ENCODE results near the gene SYNE1.

Gene SYNE1

GRCh38 chr6:152420696-152421095 lies 216.5 kb downstream of the SYNE1 start:
- Mint-ChIP-seq H3K4me1 (ENCODE audit: low read depth) (no peaks in the 10 kb centered on the region), H3K27me3 (ENCODE audit: low read depth) (no peaks in the 10 kb centered on the region), H3K36me3 (ENCODE audit: low read depth) (no peaks in the 10 kb centered on the region), H3K4me3 (no peak overlapping the region), H3K27ac (no peak overlapping the region), H3K9me3 (no peaks in the 10 kb centered on the region)

GRCh38 chr6:152418551-152418950 lies 218.6 kb downstream of the SYNE1 start:
- no peaks in the 10 kb centered on the region for H3K4me1 Mint-ChIP-seq (ENCODE audit: low read depth)
- no peak overlapping the region for H3K4me3 Mint-ChIP-seq
- H3K27ac Mint-ChIP-seq = no peak overlapping the region
- H3K27me3 Mint-ChIP-seq (ENCODE audit: low read depth) = no peaks in the 10 kb centered on the region
- H3K9me3 Mint-ChIP-seq = no peaks in the 10 kb centered on the region
- no peaks in the 10 kb centered on the region for H3K36me3 Mint-ChIP-seq (ENCODE audit: low read depth)

GRCh38 chr6:152416652-152417051 lies 220.5 kb downstream of the SYNE1 start:
- no peaks in the 10 kb centered on the region for H3K36me3 Mint-ChIP-seq (ENCODE audit: low read depth)
- H3K4me1 Mint-ChIP-seq (ENCODE audit: low read depth) = no peaks in the 10 kb centered on the region
- H3K9me3 Mint-ChIP-seq = no peaks in the 10 kb centered on the region
- no peak overlapping the region for H3K27ac Mint-ChIP-seq
- H3K27me3 Mint-ChIP-seq (ENCODE audit: low read depth) = no peaks in the 10 kb centered on the region
- no peak overlapping the region for H3K4me3 Mint-ChIP-seq

- Mint-ChIP-seq H3K27ac (no peak overlapping the region), H3K4me1 (ENCODE audit: low read depth) (no peaks in the 10 kb centered on the region), H3K9me3 (no peaks in the 10 kb centered on the region)
Measured at GRCh38 chr6:152404936-152405595, 232.1 kb downstream of the SYNE1 start.

GRCh38 chr6:152404086-152404857 lies 232.9 kb downstream of the SYNE1 start:
- Mint-ChIP-seq H3K4me3 (no peak overlapping the region), H3K4me1 (ENCODE audit: low read depth) (no peaks in the 10 kb centered on the region), H3K27ac (no peak overlapping the region), H3K9me3 (no peaks in the 10 kb centered on the region), H3K36me3 (ENCODE audit: low read depth) (no peaks in the 10 kb centered on the region), H3K27me3 (ENCODE audit: low read depth) (no peaks in the 10 kb centered on the region)

More at GRCh38 chr6:152404936-152405595, 232.1 kb downstream of the SYNE1 start:
- no peaks in the 10 kb centered on the region for H3K36me3 Mint-ChIP-seq (ENCODE audit: low read depth)
- H3K4me3 Mint-ChIP-seq = no peak overlapping the region
- H3K27me3 Mint-ChIP-seq (ENCODE audit: low read depth) = no peaks in the 10 kb centered on the region

- Mint-ChIP-seq H3K27me3 (ENCODE audit: low read depth) (no peaks in the 10 kb centered on the region), H3K36me3 (ENCODE audit: low read depth) (no peaks in the 10 kb centered on the region), H3K4me3 (no peak overlapping the region), H3K27ac (no peak overlapping the region), H3K9me3 (no peaks in the 10 kb centered on the region), H3K4me1 (ENCODE audit: low read depth) (no peaks in the 10 kb centered on the region)
Measured at GRCh38 chr6:152402791-152403190, 234.4 kb downstream of the SYNE1 start.

GRCh38 chr6:152401978-152402377 lies 235.2 kb downstream of the SYNE1 start:
- no peaks in the 10 kb centered on the region for H3K9me3 Mint-ChIP-seq
- no peaks in the 10 kb centered on the region for H3K4me1 Mint-ChIP-seq (ENCODE audit: low read depth)
- H3K36me3 Mint-ChIP-seq (ENCODE audit: low read depth) = no peaks in the 10 kb centered on the region
- H3K27ac Mint-ChIP-seq = no peak overlapping the region
- H3K4me3 Mint-ChIP-seq = no peak overlapping the region
- no peaks in the 10 kb centered on the region for H3K27me3 Mint-ChIP-seq (ENCODE audit: low read depth)

- Mint-ChIP-seq H3K36me3 (ENCODE audit: low read depth) (no peaks in the 10 kb centered on the region), H3K9me3 (no peaks in the 10 kb centered on the region), H3K4me3 (no peak overlapping the region), H3K27me3 (ENCODE audit: low read depth) (no peaks in the 10 kb centered on the region), H3K4me1 (ENCODE audit: low read depth) (no peaks in the 10 kb centered on the region), H3K27ac (no peak overlapping the region)
Measured at GRCh38 chr6:152399399-152399798, 237.8 kb downstream of the SYNE1 start.

- H3K27me3 Mint-ChIP-seq (ENCODE audit: low read depth) = no peaks in the 10 kb centered on the region
- no peak overlapping the region for H3K4me3 Mint-ChIP-seq
- no peak overlapping the region for H3K27ac Mint-ChIP-seq
- H3K9me3 Mint-ChIP-seq = no peaks in the 10 kb centered on the region
- H3K36me3 Mint-ChIP-seq (ENCODE audit: low read depth) = no peaks in the 10 kb centered on the region
- H3K4me1 Mint-ChIP-seq (ENCODE audit: low read depth) = no peaks in the 10 kb centered on the region
Measured at GRCh38 chr6:152398993-152399392, 238.2 kb downstream of the SYNE1 start.

- no peaks in the 10 kb centered on the region for H3K36me3 Mint-ChIP-seq (ENCODE audit: low read depth)
- no peaks in the 10 kb centered on the region for H3K4me1 Mint-ChIP-seq (ENCODE audit: low read depth)
- no peaks in the 10 kb centered on the region for H3K9me3 Mint-ChIP-seq
- no peaks in the 10 kb centered on the region for H3K27me3 Mint-ChIP-seq (ENCODE audit: low read depth)
- no peak overlapping the region for H3K27ac Mint-ChIP-seq
- H3K4me3 Mint-ChIP-seq = no peak overlapping the region
Measured at GRCh38 chr6:152398316-152398715, 238.8 kb downstream of the SYNE1 start.

- Mint-ChIP-seq H3K4me3 (no peak overlapping the region), H3K9me3 (no peaks in the 10 kb centered on the region), H3K36me3 (ENCODE audit: low read depth) (no peaks in the 10 kb centered on the region), H3K27me3 (ENCODE audit: low read depth) (peaks cover under 1% of the 10 kb centered on the region), H3K4me1 (ENCODE audit: low read depth) (no peaks in the 10 kb centered on the region), H3K27ac (no peak overlapping the region)
Measured at GRCh38 chr6:152394303-152394702, 242.9 kb downstream of the SYNE1 start.

- Mint-ChIP-seq H3K9me3 (no peaks in the 10 kb centered on the region), H3K4me1 (ENCODE audit: low read depth) (no peaks in the 10 kb centered on the region), H3K36me3 (ENCODE audit: low read depth) (no peaks in the 10 kb centered on the region), H3K27ac (no peak overlapping the region), H3K4me3 (no peak overlapping the region), H3K27me3 (ENCODE audit: low read depth) (peaks cover 3% of the 10 kb centered on the region)
Measured at GRCh38 chr6:152391179-152391880, 245.8 kb downstream of the SYNE1 start.

- Mint-ChIP-seq H3K4me3 (no peak overlapping the region), H3K27me3 (ENCODE audit: low read depth) (peaks cover 19% of the 10 kb centered on the region), H3K36me3 (ENCODE audit: low read depth) (no peaks in the 10 kb centered on the region), H3K4me1 (ENCODE audit: low read depth) (no peaks in the 10 kb centered on the region), H3K9me3 (no peaks in the 10 kb centered on the region), H3K27ac (no peak overlapping the region)
Measured at GRCh38 chr6:152387091-152387490, 250.1 kb downstream of the SYNE1 start.

- H3K4me1 Mint-ChIP-seq (ENCODE audit: low read depth) = no peaks in the 10 kb centered on the region
- peaks cover 19% of the 10 kb centered on the region for H3K27me3 Mint-ChIP-seq (ENCODE audit: low read depth)
- no peaks in the 10 kb centered on the region for H3K9me3 Mint-ChIP-seq
- no peak overlapping the region for H3K4me3 Mint-ChIP-seq
- no peaks in the 10 kb centered on the region for H3K36me3 Mint-ChIP-seq (ENCODE audit: low read depth)
- no peak overlapping the region for H3K27ac Mint-ChIP-seq
Measured at GRCh38 chr6:152386131-152386530, 251.0 kb downstream of the SYNE1 start.

All from T-helper 1 cell treated with Interleukin-12 subunit alpha and Interleukin-12 subunit beta and Interleukin-4 antibody, amounts not matched to agents 30 μg/mL and 1 μg/mL, for 36 hours (primary cell).